Measurements from ENCODE around the gene FGA.

Gene FGA

DNA sequence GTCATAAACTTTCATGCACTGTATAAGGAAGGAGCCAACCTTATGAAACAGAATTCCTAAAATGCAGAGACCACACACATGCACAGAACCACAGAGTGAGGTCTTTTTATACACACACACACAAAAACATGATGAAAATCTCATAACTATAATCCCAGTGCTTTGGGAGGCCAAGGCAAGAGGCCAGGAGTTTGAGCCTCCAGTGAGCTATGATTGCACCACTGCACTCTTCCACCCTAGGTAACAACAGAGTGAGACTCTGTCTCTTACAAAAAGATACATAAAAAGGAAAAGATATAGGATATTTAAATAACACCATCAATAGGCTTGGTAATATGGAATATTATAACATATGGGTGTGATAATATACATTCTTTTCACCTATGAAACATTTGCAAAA is 10.6 kb downstream of the FGA start:
- no peak for DNase-seq (ENCODE audit: low read depth)

- no peak for DNase-seq (ENCODE audit: low read depth)
These were observed 11.6 kb downstream of the FGA start for GRCh38 chr4:154578919-154579318.

DNA sequence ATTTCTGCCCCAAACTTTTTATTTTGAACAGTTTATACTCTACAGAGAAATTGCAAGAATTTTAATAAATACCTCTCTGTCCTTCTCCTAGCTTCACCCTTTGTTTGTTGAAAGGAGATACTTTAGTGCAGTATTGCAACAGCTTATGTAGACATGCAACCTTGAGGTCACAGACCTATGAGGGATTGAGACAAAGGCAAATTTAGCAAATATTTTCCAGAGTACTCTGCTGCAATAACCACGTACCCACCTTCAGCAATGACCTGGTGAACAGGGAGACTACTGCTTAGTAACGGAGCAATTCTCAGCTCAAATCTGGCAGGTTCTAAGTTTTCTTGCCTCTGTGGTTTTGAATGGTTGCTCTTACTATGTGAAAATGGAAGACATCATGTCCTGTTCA is 13.2 kb downstream of the FGA start:
- no peak for DNase-seq (ENCODE audit: low read depth)

- no peak for DNase-seq (ENCODE audit: low read depth)
These were observed 16.2 kb downstream of the FGA start for GRCh38 chr4:154574311-154574710.

DNA sequence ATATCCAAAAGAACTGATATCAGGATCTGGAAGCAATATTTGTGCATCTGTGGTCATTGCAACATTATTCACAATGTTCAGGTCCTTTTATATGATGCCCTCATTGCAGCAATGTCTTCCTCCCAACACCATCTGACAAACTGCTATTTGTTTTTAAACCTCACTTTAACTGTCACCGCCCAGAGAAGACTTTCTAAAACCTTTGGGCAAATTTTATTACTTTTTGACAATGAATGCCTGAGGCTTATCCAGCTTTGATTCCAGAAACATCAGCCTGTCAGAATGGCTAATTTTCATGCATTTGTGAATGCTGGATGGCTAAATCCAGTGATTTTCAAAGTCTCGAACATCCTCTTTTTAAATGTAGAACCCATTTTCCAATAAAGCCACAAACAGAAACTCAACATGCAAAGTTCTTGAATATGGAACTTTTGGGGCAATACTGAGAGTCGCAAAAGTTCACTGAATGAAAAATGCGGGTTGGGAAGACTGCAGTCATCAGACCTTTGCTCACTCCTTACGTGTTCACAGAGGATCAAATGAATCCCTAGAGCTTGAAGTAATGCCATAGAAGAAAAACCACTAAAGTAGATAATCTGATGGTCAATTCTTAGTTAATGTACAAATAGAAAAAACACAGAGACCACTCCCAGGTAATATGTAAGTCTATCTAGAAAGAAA is 17.2 kb downstream of the FGA start:
- no peak for DNase-seq (ENCODE audit: low read depth)

DNA sequence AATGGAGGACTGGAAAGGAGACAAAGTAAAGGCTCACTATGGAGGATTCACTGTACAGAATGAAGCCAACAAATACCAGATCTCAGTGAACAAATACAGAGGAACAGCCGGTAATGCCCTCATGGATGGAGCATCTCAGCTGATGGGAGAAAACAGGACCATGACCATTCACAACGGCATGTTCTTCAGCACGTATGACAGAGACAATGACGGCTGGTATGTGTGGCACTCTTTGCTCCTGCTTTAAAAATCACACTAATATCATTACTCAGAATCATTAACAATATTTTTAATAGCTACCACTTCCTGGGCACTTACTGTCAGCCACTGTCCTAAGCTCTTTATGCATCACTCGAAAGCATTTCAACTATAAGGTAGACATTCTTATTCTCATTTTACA is 21.0 kb downstream of the FGA start:
- no peak for DNase-seq (ENCODE audit: low read depth)

DNA sequence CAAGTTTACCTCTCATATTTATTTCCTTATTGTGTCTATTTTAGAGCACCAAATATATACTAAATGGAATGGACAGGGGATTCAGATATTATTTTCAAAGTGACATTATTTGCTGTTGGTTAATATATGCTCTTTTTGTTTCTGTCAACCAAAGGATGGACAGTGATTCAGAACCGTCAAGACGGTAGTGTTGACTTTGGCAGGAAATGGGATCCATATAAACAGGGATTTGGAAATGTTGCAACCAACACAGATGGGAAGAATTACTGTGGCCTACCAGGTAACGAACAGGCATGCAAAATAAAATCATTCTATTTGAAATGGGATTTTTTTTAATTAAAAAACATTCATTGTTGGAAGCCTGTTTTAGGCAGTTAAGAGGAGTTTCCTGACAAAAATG is 21.5 kb downstream of the FGA start:
- no peak for DNase-seq (ENCODE audit: low read depth)

- DNase-seq (ENCODE audit: low read depth), result no peak
These were observed 23.8 kb downstream of the FGA start for GRCh38 chr4:154566639-154567204.

- no peak for DNase-seq (ENCODE audit: low read depth)
These were observed 24.8 kb downstream of the FGA start for GRCh38 chr4:154565704-154566103.

GRCh38 chr4:154564311-154564710 is 26.2 kb downstream of the FGA start:
- DNase-seq (ENCODE audit: low read depth), result no peak

DNA sequence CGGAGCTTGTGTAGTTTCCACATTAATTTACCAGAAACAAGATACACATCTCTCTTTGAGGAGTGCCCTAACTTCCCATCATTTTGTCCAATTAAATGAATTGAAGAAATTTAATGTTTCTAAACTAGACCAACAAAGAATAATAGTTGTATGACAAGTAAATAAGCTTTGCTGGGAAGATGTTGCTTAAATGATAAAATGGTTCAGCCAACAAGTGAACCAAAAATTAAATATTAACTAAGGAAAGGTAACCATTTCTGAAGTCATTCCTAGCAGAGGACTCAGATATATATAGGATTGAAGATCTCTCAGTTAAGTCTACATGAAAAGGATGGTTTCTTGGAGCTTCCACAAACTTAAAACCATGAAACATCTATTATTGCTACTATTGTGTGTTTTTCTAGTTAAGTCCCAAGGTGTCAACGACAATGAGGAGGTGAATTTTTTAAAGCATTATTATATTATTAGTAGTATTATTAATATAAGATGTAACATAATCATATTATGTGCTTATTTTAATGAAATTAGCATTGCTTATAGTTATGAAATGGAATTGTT is 27.8 kb downstream of the FGA start, which contains the start of gene FGB:
Gene FGB, plus strand, starts transcription at position 315 of the 558 bp plus-strand sequence. Its CDS starts 8 bp downstream, at position 323.
- DNase-seq (ENCODE audit: low read depth), result no peak

- no peak for DNase-seq (ENCODE audit: low read depth)
These were observed 29.7 kb downstream of the FGA start for GRCh38 chr4:154560824-154561231.

GRCh38 chr4:154560419-154560801 is 30.1 kb downstream of the FGA start:
- no peak for DNase-seq (ENCODE audit: low read depth)

DNA sequence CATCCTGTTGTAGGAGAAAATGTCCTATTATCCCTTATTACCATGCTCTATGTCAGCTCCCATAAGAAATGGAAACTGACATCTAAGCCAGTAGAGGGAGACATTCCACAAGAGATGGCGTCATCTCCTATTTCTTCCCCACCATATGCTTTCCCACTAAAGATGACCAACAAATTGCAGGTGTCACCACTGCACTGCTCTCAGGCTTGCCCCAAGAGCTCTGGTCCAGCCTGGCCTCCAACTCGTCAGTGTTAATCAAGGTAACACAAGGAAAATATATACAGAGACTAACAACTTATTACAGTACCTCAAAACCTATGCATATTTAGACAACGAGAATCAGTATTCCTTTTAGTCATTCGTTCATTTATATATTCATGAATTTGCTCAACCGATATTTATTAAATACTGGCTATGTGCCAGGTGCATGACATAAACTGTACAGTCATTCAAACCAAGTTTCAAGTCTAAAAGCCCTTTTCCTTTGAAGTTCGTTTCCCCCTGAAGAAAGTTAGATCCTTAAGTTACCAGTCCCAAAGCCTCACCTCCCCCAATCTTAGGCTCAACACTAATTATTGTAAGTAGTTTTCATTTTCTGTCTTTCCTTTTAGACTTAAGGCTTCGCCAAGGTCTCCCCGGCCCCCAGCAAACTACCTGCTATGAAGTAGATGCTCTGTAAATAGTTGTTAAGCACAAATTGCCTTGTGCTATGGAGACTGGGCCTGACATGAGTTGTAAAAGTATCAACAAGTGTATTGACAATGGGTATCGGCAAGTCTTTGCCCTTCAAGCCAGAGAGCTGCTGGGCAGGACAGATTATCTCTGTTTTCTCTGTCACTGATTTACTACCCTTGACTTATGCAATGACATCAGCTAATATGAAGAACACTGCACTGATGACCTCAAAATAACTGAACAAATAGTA is 30.8 kb downstream of the FGA start:
- peak; percentile 35 for DNase-seq (ENCODE audit: low read depth)

- no peak for DNase-seq (ENCODE audit: low read depth)
These were observed 31.4 kb downstream of the FGA start for GRCh38 chr4:154559141-154559493.

GRCh38 chr4:154551872-154552686 is 38.5 kb downstream of the FGA start:
- peak; percentile 77 for DNase-seq (ENCODE audit: low read depth)

DNA sequence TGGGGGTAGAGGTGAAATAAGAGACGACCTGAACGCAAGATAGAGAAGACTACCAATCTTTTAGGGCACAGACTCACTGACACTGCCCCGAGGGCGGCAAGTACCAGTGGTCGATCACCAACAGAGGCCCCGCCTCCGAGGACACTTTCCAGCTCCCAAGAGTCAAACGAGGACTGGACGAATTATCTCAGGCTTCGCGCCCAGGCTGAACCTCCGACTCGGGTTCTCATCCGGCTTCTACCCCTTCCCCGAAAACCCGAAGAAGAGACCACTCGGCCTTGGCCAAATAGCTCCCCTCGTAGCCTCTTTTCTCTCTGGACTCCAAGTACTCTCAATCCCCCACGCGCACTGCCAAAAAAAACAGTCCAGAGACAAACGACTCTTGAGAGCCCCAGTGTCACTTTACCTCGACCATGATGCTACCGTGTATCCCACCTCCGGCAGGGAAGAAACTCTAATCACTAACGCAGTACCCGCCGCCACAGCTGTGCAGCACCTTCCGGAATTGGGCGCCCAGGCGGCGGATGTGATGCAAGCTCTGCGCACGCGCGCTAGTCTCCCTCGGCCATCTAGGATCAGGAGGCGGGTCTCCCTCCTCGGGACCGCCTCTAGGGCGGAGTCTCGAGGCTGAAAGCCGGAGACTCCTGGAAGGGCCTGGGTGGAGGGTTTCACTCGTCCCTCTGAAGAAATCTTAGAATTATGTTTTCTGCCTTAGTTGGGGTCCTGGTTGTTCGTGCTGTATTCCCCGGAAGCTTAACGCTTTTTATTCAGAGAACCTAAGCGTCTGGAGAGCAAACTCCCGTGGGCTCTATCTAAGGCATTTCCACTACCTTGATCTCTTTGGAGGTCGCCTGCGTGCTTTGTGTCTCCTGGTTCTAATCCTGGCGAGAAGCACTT is 40.4 kb downstream of the FGA start, which contains the start of gene PLRG1:
Gene PLRG1, minus strand, starts transcription at position 507 of the 897 bp plus-strand sequence. Its CDS starts 92 bp downstream, at position 415.
- peak; percentile 93 for DNase-seq (ENCODE audit: low read depth)

- DNase-seq (ENCODE audit: low read depth), result no peak
These were observed 44.9 kb downstream of the FGA start for GRCh38 chr4:154545689-154546088.

DNA sequence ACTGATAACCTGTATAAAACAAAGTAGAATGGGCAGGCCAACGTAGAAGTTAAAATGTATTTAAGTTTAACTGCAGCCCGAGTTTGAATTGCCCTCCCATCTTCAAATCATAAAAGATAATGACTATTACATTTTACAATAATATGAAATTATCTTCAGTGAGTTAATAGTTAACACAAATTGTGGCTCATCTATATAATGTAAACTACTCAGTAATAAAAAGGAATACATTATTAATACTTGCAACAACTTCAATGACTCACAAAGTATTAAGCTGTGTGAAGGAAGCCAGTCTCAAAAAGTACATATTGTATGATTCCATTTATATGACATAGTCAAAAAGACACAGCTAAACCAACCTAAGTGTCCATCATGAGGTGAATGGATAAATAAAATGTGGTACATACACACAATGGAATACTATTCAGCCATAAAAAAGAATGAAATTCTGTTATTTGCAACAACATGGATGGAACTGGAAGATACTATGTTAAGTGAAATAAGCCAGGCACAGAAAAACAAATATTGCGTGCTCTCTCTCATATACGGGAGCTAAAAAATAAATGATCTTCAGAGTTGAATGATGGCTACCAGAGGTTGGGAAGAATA is 48.2 kb downstream of the FGA start:
- DNase-seq (ENCODE audit: low read depth), result no peak

All from fibroblast of the conjunctiva (primary cell).